Parathyroid adenoma (tissue), 2 donors: ENCODE results near the gene ZSCAN18.
"Not testable (repeated sequence)": the region's sequence is repeated elsewhere in the genome, so short reads cannot be mapped to it uniquely, and the experiment has no call there.

Experiments used
- H2AFZ ChIP-seq: fragments of 300-600 bp; sonication (generic); one replicate; pipeline ENCODE4 v1.7.0; 2017; ENCODE audit warnings: antibody characterized with exemption, mild to moderate bottlenecking
- H3K27ac ChIP-seq: fragments of 300-600 bp; sonication (generic); one replicate; pipeline ENCODE4 v1.7.0; 2017
- H3K27me3 ChIP-seq: fragments of 300-600 bp; sonication (generic); one replicate; pipeline ENCODE4 v1.7.0; 2017; ENCODE audit warnings: low read length; ENCODE audit not compliant: control insufficient read depth, insufficient read depth
- H3K36me3 ChIP-seq: fragments of 300-600 bp; sonication (generic); one replicate; pipeline ENCODE4 v1.7.0; 2017; ENCODE audit warnings: low read length; ENCODE audit not compliant: control insufficient read depth, insufficient read depth
- H3K4me1 ChIP-seq: fragments of 300-600 bp; sonication (generic); one replicate; pipeline ENCODE4 v1.7.0; 2017; ENCODE audit warnings: control low read depth
- H3K4me2 ChIP-seq: fragments of 300-600 bp; sonication (generic); one replicate; pipeline ENCODE4 v1.7.0; 2017; ENCODE audit warnings: low read length
- H3K4me3 ChIP-seq: fragments of 300-600 bp; sonication (generic); one replicate; pipeline ENCODE4 v1.7.0; 2017; ENCODE audit warnings: low read depth, low read length
- H3K79me2 ChIP-seq: fragments of 300-600 bp; sonication (generic); one replicate; pipeline ENCODE4 v1.7.0; 2017; ENCODE audit warnings: control low read depth
- H3K9ac ChIP-seq: fragments of 300-600 bp; sonication (generic); one replicate; pipeline ENCODE4 v1.7.0; 2017; ENCODE audit warnings: mild to moderate bottlenecking
- H3K9me3 ChIP-seq: fragments of 300-600 bp; sonication (generic); one replicate; pipeline ENCODE4 v1.7.0; 2017; ENCODE audit warnings: low read length; ENCODE audit not compliant: control insufficient read depth
- CTCF ChIP-seq: fragments of 300-600 bp; sonication (generic); IDR thresholded peaks from one replicate; pipeline ENCODE4 v1.7.0; 2017; ENCODE audit warnings: antibody characterized with exemption, mild to moderate bottlenecking
- donor health status: primary hyperparathyroidism.

The ZSCAN18 gene

GRCh38 chr19:58097781-58098681, at the start of gene ZSCAN18:
Gene ZSCAN18, minus strand, starts transcription at chr19:58098231. Its CDS starts 7,964 bp downstream, at chr19:58090267.
- Histone ChIP-seq H3K4me1 (peaks cover 2% of the 10 kb centered on the region), H3K27ac (peak within 1 kb of the TSS; percentile 97), H3K4me2 (peak within 1 kb of the TSS; percentile 89), H3K36me3 (no peaks in the 10 kb centered on the region), H3K9me3 (no peaks in the 10 kb centered on the region), H2AFZ (peak within 1 kb of the TSS; percentile 94), H3K27me3 (no peaks in the 10 kb centered on the region), H3K4me3 (peak within 1 kb of the TSS; percentile 99), H3K9ac (peak within 1 kb of the TSS; percentile 97), H3K79me2 (peaks cover 21% of the 10 kb centered on the region)
- peak; percentile 3 for TF ChIP-seq CTCF

- H3K4me2 ChIP-seq, H2AFZ ChIP-seq, H3K27ac ChIP-seq, H3K27me3 ChIP-seq, H3K9ac ChIP-seq, H3K36me3 ChIP-seq, H3K4me1 ChIP-seq, H3K9me3 ChIP-seq, H3K4me3 ChIP-seq: not testable (repeated sequence)
- H3K79me2 ChIP-seq: peaks cover 14% of the 10 kb centered on the region
These were observed 49.4 kb upstream of the ZSCAN18 start for GRCh38 chr19:58147475-58147874.

- H2AFZ ChIP-seq: no peak overlapping the region
- no peak overlapping the region for H3K27ac ChIP-seq
- H3K4me3 ChIP-seq: no peak overlapping the region
- no peak overlapping the region for H3K9ac ChIP-seq
- H3K9me3 ChIP-seq: no peaks in the 10 kb centered on the region
- H3K27me3 ChIP-seq: no peaks in the 10 kb centered on the region
- H3K4me2 ChIP-seq: no peak overlapping the region
- no peaks in the 10 kb centered on the region for H3K36me3 ChIP-seq
- no peak for TF ChIP-seq CTCF
- peaks cover 9% of the 10 kb centered on the region for H3K79me2 ChIP-seq
- H3K4me1 ChIP-seq: no peaks in the 10 kb centered on the region
These were observed 47.8 kb upstream of the ZSCAN18 start for GRCh38 chr19:58145849-58146248.

- Histone ChIP-seq H3K4me3 (no peak overlapping the region), H2AFZ (no peak overlapping the region), H3K9me3 (peaks cover 3% of the 10 kb centered on the region)
These were observed 36.2 kb upstream of the ZSCAN18 start for GRCh38 chr19:58134244-58134643.

More at GRCh38 chr19:58134244-58134643, 36.2 kb upstream of the ZSCAN18 start:
- Histone ChIP-seq H3K27me3 (no peaks in the 10 kb centered on the region), H3K4me1 (no peaks in the 10 kb centered on the region), H3K27ac (no peak overlapping the region), H3K4me2 (no peak overlapping the region), H3K79me2 (no peaks in the 10 kb centered on the region), H3K9ac (no peak overlapping the region), H3K36me3 (peaks cover 15% of the 10 kb centered on the region)
- TF ChIP-seq CTCF: no peak
